Measurements from ENCODE around the gene NDE1. TPM values are rescaled to one million over a fixed set of nuclear protein-coding genes. Genes with fewer than 3 reads are reported as not detected.

Gene NDE1
- total and polyA plus RNA-seq, 2 donors (not counting 3 experiments of a cell fraction or from before 2014, with no cell fraction given): 28.0 to 90.2 TPM

- no peaks in the 10 kb centered on the region for H4K20me1 ChIP-seq (replicated peaks; ENCODE audit: control insufficient read depth, extremely low read depth, insufficient read depth, low read length)
- no peaks in the 10 kb centered on the region for H3K9me1 ChIP-seq (replicated peaks; ENCODE audit: control insufficient read depth, extremely low read depth, insufficient read depth, low read length)
- H3K9me3 ChIP-seq (replicated peaks; ENCODE audit: control insufficient read depth, insufficient read depth, low read length): no peaks in the 10 kb centered on the region
- no TSS peak for BruUV-seq (replicated peaks)
- dilution Hi-C loops (cut with MboI; ENCODE audit: extremely low pct_ligation_motif_present, low sequenced_read_pairs): no loop called here
- TF ChIP-seq, protein P1, sequence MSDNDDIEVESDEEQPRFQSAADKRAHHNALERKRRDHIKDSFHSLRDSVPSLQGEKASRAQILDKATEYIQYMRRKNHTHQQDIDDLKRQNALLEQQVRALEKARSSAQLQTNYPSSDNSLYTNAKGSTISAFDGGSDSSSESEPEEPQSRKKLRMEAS (IDR thresholded peaks at IDR 0.05; ENCODE audit: insufficient read depth, insufficient read length): no peak
- no peak for TF ChIP-seq POLR2AphosphoS5 (IDR thresholded peaks at IDR 0.05; ENCODE audit: insufficient read depth, low read depth, low read length)
- no peak overlapping the region for H3K27ac ChIP-seq (ENCODE audit: insufficient read depth, low read depth, low read length)
- H3K9ac ChIP-seq (replicated peaks; ENCODE audit: extremely low read depth, insufficient read depth, low read length): no peak overlapping the region
- no peaks in the 10 kb centered on the region for H3K79me2 ChIP-seq (ENCODE audit: control insufficient read depth, insufficient read depth, low read length)
- ChIA-PET CTCF (no interaction called here), POLR2A (no interaction called here)
- no peaks in the 10 kb centered on the region for H3K27me3 ChIP-seq (ENCODE audit: control insufficient read depth in 2 of 2, insufficient read depth in 2 of 2, low read length in 2 of 2)
- FAIRE-seq (no peak), DNase-seq (ENCODE audit: low read depth, low spot score) (no peak)
- intact Hi-C loops (cut with micrococcal nuclease): no loop called here
- no peak overlapping the region for H3K4me2 ChIP-seq (ENCODE audit: insufficient read depth, low read length)
- H3K36me3 ChIP-seq (ENCODE audit: control insufficient read depth in 2 of 2, extremely low read depth in 1 of 2, insufficient read depth in 2 of 2, low read length in 2 of 2): peaks cover 0 to 8% of the 10 kb centered on the region in 2 experiments
- H3K4me1 ChIP-seq (ENCODE audit: control insufficient read depth, extremely low read depth, insufficient read depth, low read length): no peaks in the 10 kb centered on the region
- H2AFZ ChIP-seq (ENCODE audit: low read depth, low read length): no peak overlapping the region
- no peak overlapping the region for H3K4me3 ChIP-seq (replicated peaks in 1 of 3; ENCODE audit: insufficient read depth in 1 of 3, low read depth in 1 of 3, low read length in 3 of 3)
Observed at GRCh38 chr16:15729152-15729551, 79.1 kb downstream of the NDE1 start.

DNA sequence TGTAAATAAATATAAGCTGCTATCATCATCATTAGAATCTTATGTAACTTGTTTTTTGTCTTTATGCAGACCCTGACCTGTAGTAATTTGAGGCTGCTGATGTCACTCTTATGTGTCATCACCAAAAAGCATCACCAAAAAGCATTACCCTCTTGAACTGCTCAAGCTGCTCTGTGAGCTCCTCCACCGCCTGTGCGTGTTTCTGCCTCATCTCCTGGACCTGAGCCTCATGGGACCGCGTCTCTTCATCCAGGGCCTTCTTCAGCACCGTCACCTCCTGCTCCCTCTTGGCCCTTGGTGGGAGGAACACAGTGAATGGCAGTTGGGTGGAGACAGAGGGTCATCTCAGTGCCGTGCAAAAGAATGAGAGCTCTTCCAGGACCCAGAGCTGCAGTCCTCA lies 82.4 kb downstream of the NDE1 start:
- no peak for FAIRE-seq
- dilution Hi-C loops (cut with MboI; ENCODE audit: extremely low pct_ligation_motif_present, low sequenced_read_pairs) (no loop called here), intact Hi-C loops (cut with micrococcal nuclease) (no loop called here)
- TF ChIP-seq EZH2 (IDR thresholded peaks at IDR 0.05; ENCODE audit: borderline replicate concordance, low read depth, low read length, severe bottlenecking): no peak
- TF ChIP-seq, protein P1 (IDR thresholded peaks at IDR 0.05; ENCODE audit: insufficient read depth, insufficient read length): no peak
- no peak for TF ChIP-seq GATA2 (IDR thresholded peaks at IDR 0.05; ENCODE audit: insufficient read depth, insufficient read length, low read depth, low read length)
- TF ChIP-seq JUN (IDR thresholded peaks at IDR 0.05; ENCODE audit: borderline replicate concordance, insufficient read depth, insufficient read length, low read depth): no peak
- TF ChIP-seq MYC (IDR thresholded peaks at IDR 0.05; ENCODE audit: low read depth, low read length): no peak
- TF ChIP-seq POLR2AphosphoS5 (IDR thresholded peaks at IDR 0.05; ENCODE audit: insufficient read depth, low read depth, low read length): no peak
- TF ChIP-seq POLR2A (IDR thresholded peaks at IDR 0.05; ENCODE audit: low read depth, low read length): no peak
- H4K20me1 ChIP-seq (replicated peaks; ENCODE audit: control insufficient read depth, extremely low read depth, insufficient read depth, low read length): no peaks in the 10 kb centered on the region
- no peaks in the 10 kb centered on the region for H3K9me1 ChIP-seq (replicated peaks; ENCODE audit: control insufficient read depth, extremely low read depth, insufficient read depth, low read length)
- no peak overlapping the region for H3K27ac ChIP-seq (ENCODE audit: insufficient read depth, low read depth, low read length)
- ChIA-PET CTCF (interaction anchor here (0.6 to 0.7 kb wide), 2 partner anchors 13 to 33 kb away, joined by 3 to 5 read pairs; no protein-coding TSS in a partner anchor), POLR2A (no interaction called here)
- H3K79me2 ChIP-seq (ENCODE audit: control insufficient read depth, insufficient read depth, low read length): no peaks in the 10 kb centered on the region
- no peaks in the 10 kb centered on the region for H3K36me3 ChIP-seq (ENCODE audit: control insufficient read depth in 2 of 2, extremely low read depth in 1 of 2, insufficient read depth in 2 of 2, low read length in 2 of 2)
- H3K9me3 ChIP-seq (replicated peaks; ENCODE audit: control insufficient read depth, insufficient read depth, low read length): no peaks in the 10 kb centered on the region
- BruUV-seq (replicated peaks): no TSS peak
- H2AFZ ChIP-seq (ENCODE audit: low read depth, low read length): no peak overlapping the region
- no peaks in the 10 kb centered on the region for H3K27me3 ChIP-seq (ENCODE audit: control insufficient read depth in 2 of 2, insufficient read depth in 2 of 2, low read length in 2 of 2)
- no peak overlapping the region for H3K4me2 ChIP-seq (ENCODE audit: insufficient read depth, low read length)
- DNase-seq (ENCODE audit: low read depth, low spot score): no peak
- no peaks in the 10 kb centered on the region for H3K4me1 ChIP-seq (ENCODE audit: control insufficient read depth, extremely low read depth, insufficient read depth, low read length)
- H3K4me3 ChIP-seq (replicated peaks in 1 of 3; ENCODE audit: insufficient read depth in 1 of 3, low read depth in 1 of 3, low read length in 3 of 3): no peak overlapping the region
- H3K9ac ChIP-seq (replicated peaks; ENCODE audit: extremely low read depth, insufficient read depth, low read length): no peak overlapping the region

Data from endothelial cell of umbilical vein (primary cell).